ENCODE measurements around the gene HLCS.

DNA sequence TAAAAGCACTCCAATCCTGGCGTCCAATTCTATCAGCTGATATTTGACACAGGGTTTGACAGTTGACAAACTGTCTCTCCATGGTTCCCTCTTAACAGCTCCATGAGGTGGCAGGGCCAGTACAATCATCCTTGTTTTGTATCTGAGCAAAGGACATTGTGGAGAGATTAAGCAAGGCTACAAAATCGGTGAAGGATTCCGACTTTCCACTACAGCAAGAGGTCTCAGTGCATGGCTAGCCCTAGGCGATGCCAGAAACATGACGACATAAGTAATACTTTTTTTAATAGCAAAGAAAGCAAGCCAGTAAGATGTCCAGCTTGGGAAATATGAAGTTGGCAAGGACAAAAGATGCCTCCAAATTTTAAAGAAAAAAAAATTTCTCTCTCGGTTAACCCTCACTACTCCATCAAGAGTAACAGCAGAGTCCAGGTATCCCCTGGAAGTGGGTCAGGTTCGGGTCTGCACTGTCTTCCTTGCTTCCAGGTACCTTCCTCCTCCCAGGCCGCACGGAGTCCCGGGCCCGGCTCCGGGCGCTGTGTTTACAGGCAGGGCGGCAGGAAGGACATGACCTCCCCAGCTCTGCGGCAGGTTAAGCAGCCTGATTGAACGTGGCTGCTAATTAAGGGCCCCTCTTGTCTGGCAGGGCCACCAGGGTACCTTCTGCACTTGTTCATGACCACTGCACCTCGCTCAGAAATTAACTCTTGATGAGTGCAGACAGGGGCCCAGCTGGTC, 161.4 kb downstream of the HLCS start:
- TF ChIP-seq, protein P1, sequence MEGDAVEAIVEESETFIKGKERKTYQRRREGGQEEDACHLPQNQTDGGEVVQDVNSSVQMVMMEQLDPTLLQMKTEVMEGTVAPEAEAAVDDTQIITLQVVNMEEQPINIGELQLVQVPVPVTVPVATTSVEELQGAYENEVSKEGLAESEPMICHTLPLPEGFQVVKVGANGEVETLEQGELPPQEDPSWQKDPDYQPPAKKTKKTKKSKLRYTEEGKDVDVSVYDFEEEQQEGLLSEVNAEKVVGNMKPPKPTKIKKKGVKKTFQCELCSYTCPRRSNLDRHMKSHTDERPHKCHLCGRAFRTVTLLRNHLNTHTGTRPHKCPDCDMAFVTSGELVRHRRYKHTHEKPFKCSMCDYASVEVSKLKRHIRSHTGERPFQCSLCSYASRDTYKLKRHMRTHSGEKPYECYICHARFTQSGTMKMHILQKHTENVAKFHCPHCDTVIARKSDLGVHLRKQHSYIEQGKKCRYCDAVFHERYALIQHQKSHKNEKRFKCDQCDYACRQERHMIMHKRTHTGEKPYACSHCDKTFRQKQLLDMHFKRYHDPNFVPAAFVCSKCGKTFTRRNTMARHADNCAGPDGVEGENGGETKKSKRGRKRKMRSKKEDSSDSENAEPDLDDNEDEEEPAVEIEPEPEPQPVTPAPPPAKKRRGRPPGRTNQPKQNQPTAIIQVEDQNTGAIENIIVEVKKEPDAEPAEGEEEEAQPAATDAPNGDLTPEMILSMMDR (IDR thresholded peaks at IDR 0.05), result no peak
- TF ChIP-seq TEAD4 (IDR thresholded peaks at IDR 0.05; ENCODE audit: borderline replicate concordance, insufficient read depth) (no peak), CHD2 (IDR thresholded peaks at IDR 0.05; ENCODE audit: low read length, partially characterized antibody) (no peak), RAD21 (IDR thresholded peaks at IDR 0.05; ENCODE audit: low read length) (no peak), POLR2AphosphoS5 (IDR thresholded peaks at IDR 0.05; ENCODE audit: low read depth, low read length) (no peak)
